22Rv1 (cell line): Measurements from ENCODE around the gene FLOT1.

ENCODE experiments used
- H3K27ac ChIP-seq: fragments of 450-650 bp; 2 replicates; pipeline ENCODE4 v1.5.1; 2017
- ZFX ChIP-seq: fragments of 450-650 bp; IDR thresholded peaks from 2 replicates; pipeline ENCODE4 v1.6.1; 2017; ENCODE audit warnings: antibody characterized with exemption, borderline replicate concordance
- TF ChIP-seq, protein P1 (sequence below): fragments of 450-650 bp; IDR thresholded peaks from 2 replicates; pipeline ENCODE4 v1.5.1; 2017; ENCODE audit warnings: mild to moderate bottlenecking

FLOT1 gene

DNA sequence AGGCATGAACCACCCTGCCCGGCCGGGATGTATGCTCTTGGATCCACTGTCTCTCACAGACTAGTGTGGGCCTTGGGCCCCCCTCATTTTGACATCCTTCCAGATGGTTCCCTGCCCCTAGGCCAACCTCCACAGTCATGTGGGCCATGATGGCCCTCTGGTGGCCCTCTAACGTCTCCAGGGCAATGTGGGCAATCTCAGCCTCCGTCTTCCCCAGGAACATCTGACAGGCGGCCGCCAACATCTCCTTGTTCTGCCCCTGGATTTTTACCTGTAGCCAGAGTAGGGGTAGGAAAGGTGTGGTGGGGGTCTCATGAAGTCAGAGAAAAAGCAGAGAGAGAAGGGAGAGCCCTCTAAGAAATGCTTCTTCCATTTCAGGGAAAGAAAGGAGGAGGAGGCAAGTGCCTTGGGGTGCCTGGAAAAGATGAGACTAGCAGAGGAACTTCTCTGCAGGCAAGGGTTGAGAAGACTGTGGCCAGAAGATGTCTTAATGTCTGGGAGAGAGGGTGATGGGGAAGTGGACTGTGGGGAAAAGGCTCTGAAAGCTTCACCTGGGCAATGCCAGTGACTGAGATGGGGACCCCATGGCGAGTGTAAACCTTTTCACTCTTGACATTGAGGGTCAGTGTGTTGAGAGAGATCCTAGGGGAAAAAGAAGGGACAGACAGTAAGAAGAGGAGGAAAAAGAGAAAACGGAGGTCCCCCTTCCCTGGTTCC is 1.3 kb downstream of the FLOT1 start:
- TF ChIP-seq ZFX, result no peak
- TF ChIP-seq, protein P1, sequence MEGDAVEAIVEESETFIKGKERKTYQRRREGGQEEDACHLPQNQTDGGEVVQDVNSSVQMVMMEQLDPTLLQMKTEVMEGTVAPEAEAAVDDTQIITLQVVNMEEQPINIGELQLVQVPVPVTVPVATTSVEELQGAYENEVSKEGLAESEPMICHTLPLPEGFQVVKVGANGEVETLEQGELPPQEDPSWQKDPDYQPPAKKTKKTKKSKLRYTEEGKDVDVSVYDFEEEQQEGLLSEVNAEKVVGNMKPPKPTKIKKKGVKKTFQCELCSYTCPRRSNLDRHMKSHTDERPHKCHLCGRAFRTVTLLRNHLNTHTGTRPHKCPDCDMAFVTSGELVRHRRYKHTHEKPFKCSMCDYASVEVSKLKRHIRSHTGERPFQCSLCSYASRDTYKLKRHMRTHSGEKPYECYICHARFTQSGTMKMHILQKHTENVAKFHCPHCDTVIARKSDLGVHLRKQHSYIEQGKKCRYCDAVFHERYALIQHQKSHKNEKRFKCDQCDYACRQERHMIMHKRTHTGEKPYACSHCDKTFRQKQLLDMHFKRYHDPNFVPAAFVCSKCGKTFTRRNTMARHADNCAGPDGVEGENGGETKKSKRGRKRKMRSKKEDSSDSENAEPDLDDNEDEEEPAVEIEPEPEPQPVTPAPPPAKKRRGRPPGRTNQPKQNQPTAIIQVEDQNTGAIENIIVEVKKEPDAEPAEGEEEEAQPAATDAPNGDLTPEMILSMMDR, result no peak
- H3K27ac ChIP-seq, result peak overlapping the region; percentile 76

DNA sequence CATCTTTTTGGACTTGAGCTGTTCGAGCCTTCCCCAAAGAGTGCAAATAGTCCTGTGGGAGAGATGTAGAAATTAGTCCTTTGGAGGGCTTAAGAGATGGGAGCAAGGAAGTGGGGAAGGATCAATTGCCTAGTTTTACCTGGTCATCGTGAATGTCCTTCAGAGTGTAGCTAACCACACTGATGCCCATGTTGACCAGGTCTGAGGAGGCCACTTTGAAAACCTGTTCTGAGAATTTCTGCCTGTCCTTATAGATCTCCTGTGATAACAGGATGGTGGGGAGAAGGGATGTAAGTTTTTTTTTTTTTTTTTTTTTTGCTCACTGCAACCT is 2.0 kb downstream of the FLOT1 start:
- TF ChIP-seq, protein P1, result no peak
- TF ChIP-seq ZFX, result no peak

DNA sequence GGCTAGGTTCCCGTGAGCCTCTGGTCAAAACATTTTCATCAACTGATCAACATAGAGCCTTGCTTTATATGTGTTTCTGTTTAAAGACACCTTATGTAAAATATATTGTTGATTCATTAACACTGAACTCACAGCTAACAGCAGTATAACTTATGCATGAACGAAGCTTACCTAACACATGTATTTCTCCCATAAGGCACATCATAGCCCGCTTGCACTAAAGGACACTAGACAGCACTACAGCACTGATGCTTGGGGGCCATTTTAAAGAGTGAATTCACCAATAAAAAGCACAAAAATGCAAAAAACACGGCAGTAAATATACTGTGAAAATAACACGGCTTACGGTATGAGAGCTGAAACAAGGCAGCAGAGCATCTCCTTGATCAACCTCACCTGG is 4.0 kb downstream of the FLOT1 start:
- H3K27ac ChIP-seq, result no peak overlapping the region
- no peak for TF ChIP-seq ZFX
- TF ChIP-seq, protein P1, result no peak

More for the DNA sequence above, 2.0 kb downstream of the FLOT1 start:
- no peak overlapping the region for H3K27ac ChIP-seq

DNA sequence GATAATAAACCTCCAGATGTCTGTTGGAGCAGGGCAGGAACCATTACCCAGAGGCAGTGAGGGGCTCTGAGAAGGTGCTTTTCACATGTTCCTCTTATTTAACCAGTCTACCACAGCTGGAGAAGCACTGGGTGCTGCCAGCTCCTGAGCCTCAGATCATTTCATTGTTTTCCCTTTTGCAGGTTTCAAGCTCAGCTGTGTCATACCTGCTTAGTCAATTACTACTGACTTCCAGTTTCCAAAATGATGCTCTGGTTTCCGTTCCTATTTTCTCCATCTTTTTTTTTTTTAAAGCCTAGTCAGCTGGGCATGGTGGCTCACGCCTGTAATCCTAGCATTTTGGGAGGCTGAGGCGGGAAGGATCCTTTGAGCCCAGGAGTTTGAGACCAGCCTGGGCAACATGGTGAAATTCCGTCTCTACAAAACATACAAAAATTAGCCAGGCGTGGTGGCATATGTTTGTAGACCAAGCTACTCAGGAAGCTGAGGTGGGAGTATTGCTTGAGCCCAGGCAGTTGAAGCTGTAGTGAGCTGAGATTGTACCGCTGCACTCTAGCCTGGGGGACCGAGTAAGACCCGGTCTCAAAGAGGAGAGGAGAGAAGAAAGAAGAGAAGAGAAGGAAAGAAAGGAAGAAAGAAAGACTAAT is 6.7 kb downstream of the FLOT1 start:
- H3K27ac ChIP-seq, result no peak overlapping the region
- TF ChIP-seq, protein P1, result no peak
- no peak for TF ChIP-seq ZFX

DNA sequence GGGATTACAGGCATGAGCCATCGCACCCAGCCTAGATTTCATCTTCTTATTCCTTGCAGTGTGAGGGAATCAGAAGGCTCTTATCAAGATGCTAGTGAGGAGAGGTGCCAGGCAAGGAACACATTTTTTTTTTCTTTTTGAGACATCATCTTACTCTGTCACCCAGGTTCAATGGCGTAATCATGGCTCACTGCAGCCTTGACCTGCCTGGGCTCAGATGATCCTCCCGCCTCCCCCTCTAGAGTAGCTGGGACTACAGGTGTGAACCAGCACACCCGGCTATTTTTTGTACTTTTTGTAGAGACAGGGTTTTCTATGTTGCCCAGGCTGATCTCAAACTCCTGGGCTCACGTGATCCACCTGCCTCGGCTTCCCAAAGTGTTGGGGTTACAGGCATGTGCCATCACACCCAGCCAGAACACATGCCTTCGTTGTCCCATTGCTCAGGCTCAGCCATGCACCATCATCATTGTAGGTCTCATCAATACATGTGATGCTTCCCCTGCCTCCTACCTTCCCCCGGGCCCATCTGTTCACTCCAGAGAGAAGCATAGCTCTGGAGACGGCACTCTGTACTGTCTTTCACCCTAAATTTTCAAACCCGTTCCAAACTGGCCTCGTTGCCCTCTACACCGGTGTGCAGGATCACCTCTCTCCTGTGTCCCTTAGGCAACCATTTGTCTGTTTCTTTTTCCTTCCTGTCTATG is 10.1 kb downstream of the FLOT1 start:
- TF ChIP-seq ZFX, result no peak
- TF ChIP-seq, protein P1, result no peak
- H3K27ac ChIP-seq, result no peak overlapping the region

DNA sequence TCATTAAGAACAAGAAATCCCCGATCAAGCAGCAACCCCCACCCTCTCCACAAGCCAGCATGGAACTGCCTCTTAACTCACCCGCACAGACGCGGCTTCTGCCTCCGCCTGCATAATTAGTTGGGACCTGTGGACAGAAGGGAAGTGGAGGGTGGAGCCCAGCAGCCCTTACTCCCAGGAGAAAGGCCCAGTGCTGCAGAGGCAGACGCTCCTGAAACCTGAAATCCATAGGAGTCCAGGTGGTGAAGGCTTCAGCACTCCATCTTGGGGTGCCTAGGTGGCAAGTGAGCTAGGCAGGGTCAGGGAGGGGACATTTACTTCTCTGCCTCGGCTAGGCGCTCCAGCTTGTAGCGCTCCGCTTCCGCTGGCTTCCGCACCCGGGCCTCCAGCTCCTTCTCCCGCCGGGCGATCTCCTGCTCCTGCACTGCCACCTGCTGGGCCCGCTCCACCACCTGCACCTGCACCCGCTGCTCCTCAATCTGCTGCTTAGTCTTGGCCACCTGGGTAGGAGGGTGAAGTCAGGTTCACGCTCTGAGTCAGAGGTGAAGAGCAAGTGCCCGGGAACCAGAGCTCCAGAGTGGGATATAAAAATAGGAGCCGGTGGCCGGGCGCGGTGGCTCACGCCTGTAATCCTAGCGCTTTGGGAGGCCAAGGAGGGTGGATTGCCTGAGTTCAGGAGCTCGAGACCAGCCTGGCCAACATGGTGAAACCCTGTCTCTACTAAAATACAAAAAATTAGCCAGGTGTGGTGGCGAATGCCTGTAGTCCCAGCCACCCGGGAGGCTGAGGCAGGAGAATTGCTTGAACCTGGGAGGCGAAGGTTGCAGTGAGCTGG is 11.7 kb downstream of the FLOT1 start:
- no peak overlapping the region for H3K27ac ChIP-seq
- TF ChIP-seq, protein P1, result peak; percentile 85
- no peak for TF ChIP-seq ZFX
